K562 (cell line): ENCODE measurements around the gene UBR4. TPM values are rescaled to one million over a fixed set of nuclear protein-coding genes. Genes with fewer than 3 reads are reported as not detected.

ENCODE experiments used
- ATAC-seq: fragments of 200-7000 bp; cut with Tn5 transposase; 3 replicates; pipeline ENCODE4 v1.9.1; 2020; ENCODE audit warnings: moderate library complexity
- BruUV-seq: library from RNA; stranded (reverse); fragments of 400-500 nt; replicated peaks from 2 replicates; lab custom pipeline; 2021; lab: Mats Ljungman, UMichigan
- CTCF ChIA-PET: fragments of 300-600 bp; formaldehyde crosslinking; extraction: SDS; loops from one replicate; lab custom pipeline; 2021; ENCODE audit warnings: low intra/inter-chr PET ratio; lab: Yijun Ruan, JAX
- POLR2A ChIA-PET: fragments of 300-600, 350-650 bp; sonication (Branson Sonifier 250); formaldehyde crosslinking; extraction: SDS; loops from one replicate; lab custom pipeline; 2021; ENCODE audit warnings: antibody characterized with exemption, inconsistent platforms; lab: Yijun Ruan, JAX
- DNase-seq, 4 experiments: peaks; one replicate each; pipeline versions ENCODE4 v3.0.0 to v3.0.0-alpha.2; 2011 to 2018; ENCODE audit warnings: low spot score in 3 of 4, mixed read lengths in 3 of 4; ENCODE audit errors: extremely low read depth in 1 of 4
- FAIRE-seq: peaks from 2 replicates; lab custom pipeline; 2011; peaks lifted over from hg19 to GRCh38; lab: Jason Lieb, UNC
- H2AFZ ChIP-seq: 2 replicates; pipeline ENCODE4 v1.6.0; 2011; ENCODE audit warnings: low read depth, low read length, control low read depth, inconsistent platforms
- H3K27ac ChIP-seq: fragments of 200-600 bp; 3 replicates; pipeline ENCODE4 v1.8.0; 2011; ENCODE audit warnings: low read depth, mild to moderate bottlenecking, control low read depth, inconsistent platforms, low read length, moderate library complexity, mixed read lengths; ENCODE audit errors: extremely low read depth
- H3K27me3 ChIP-seq, 2 experiments: fragments of 300-600 bp in 1 of 2; 2 replicates in 1 of 2; 3 replicates in 1 of 2; pipeline versions ENCODE4 v1.6.0 to v1.8.0; 2011; ENCODE audit warnings: inconsistent platforms in 2 of 2, low read length in 2 of 2, mild to moderate bottlenecking in 1 of 2, mixed read lengths in 1 of 2, moderate library complexity in 1 of 2; ENCODE audit not compliant: control insufficient read depth in 2 of 2, insufficient read depth in 2 of 2
- H3K36me3 ChIP-seq: fragments of 300-600 bp; 3 replicates; pipeline ENCODE4 v1.8.0; 2011; ENCODE audit warnings: mild to moderate bottlenecking, low read length, inconsistent platforms; ENCODE audit not compliant: control insufficient read depth, insufficient read depth
- H3K4me1 ChIP-seq, 2 experiments: fragments of 200-600 bp in 1 of 2; replicated peaks in 1 of 2; 2 replicates in 1 of 2; 3 replicates in 1 of 2; pipeline versions ENCODE4 v1.5.1 to v1.8.0; 2011; ENCODE audit warnings: inconsistent platforms in 2 of 2, low read length in 2 of 2, mild to moderate bottlenecking in 1 of 2, mixed read lengths in 1 of 2, moderate library complexity in 1 of 2; ENCODE audit not compliant: control insufficient read depth in 2 of 2, insufficient read depth in 2 of 2
- H3K4me2 ChIP-seq: 2 replicates; pipeline ENCODE4 v1.6.1; 2011; ENCODE audit warnings: low read length, control low read depth, inconsistent platforms, mixed read lengths; ENCODE audit not compliant: insufficient read depth
- H3K4me3 ChIP-seq: fragments of 200-600 bp; sonication (generic), shearing (Covaris generic); 2 replicates; pipeline ENCODE4 v1.5.1; 2016; ENCODE audit warnings: control low read depth, inconsistent platforms
- H3K79me2 ChIP-seq: fragments of 200-600 bp; 3 replicates; pipeline ENCODE4 v1.8.0; 2011; ENCODE audit warnings: low read length, inconsistent platforms; ENCODE audit not compliant: control insufficient read depth, insufficient read depth
- H3K9ac ChIP-seq, 2 experiments: 2 replicates each; pipeline versions ENCODE4 v1.6.0 to v1.6.1; 2011; ENCODE audit warnings: low read depth in 2 of 2, low read length in 2 of 2, control low read depth in 1 of 2, inconsistent platforms in 1 of 2, mild to moderate bottlenecking in 1 of 2, mixed read lengths in 1 of 2; ENCODE audit not compliant: insufficient read depth in 1 of 2
- H3K9me1 ChIP-seq: one replicate; pipeline ENCODE4 v1.6.0; 2011; ENCODE audit warnings: inconsistent platforms, mild to moderate bottlenecking, low read length, moderate library complexity; ENCODE audit not compliant: control insufficient read depth, insufficient read depth
- H3K9me3 ChIP-seq: replicated peaks from 2 replicates; pipeline ENCODE4 v1.5.1; 2011; ENCODE audit warnings: low read depth, low read length, inconsistent platforms; ENCODE audit not compliant: control insufficient read depth, insufficient read depth
- H4K20me1 ChIP-seq: replicated peaks from 2 replicates; pipeline ENCODE4 v1.6.1; 2011; ENCODE audit warnings: low read length, inconsistent platforms, mixed read lengths; ENCODE audit not compliant: control insufficient read depth, insufficient read depth
- HMG20B ChIP-seq: fragments of 250-450 bp; sonication (Bioruptor Pico); IDR thresholded peaks from 2 replicates; pipeline ENCODE4 v1.5.0; 2021; ENCODE audit warnings: mild to moderate bottlenecking
- KLF10 ChIP-seq: fragments of 250-450 bp; sonication (Bioruptor Pico); IDR thresholded peaks from 2 replicates; pipeline ENCODE4 v1.6.1; 2021; ENCODE audit warnings: matching md5 sums
- MEIS2 ChIP-seq: fragments of 450-650 bp; IDR thresholded peaks from 2 replicates; pipeline ENCODE4 v1.6.1; 2014; ENCODE audit warnings: mild to moderate bottlenecking; ENCODE audit not compliant: partially characterized antibody
- OTX1 ChIP-seq: fragments of 450-650 bp; formaldehyde crosslinking; IDR thresholded peaks from 2 replicates; pipeline ENCODE4 v1.4.0; 2022; ENCODE audit warnings: mild to moderate bottlenecking
- POLR2B ChIP-seq: fragments of 450-650 bp; IDR thresholded peaks from 2 replicates; pipeline ENCODE4 v1.6.1; 2018; ENCODE audit warnings: low read depth; ENCODE audit not compliant: partially characterized antibody
- POLR2G ChIP-seq: fragments of 200-400 bp; formaldehyde crosslinking; IDR thresholded peaks from 2 replicates; pipeline ENCODE4 v1.6.1; 2017; ENCODE audit warnings: low read depth, mild to moderate bottlenecking, antibody characterized with exemption, low read length, moderate library complexity
- RFX7 ChIP-seq: fragments of 250-450 bp; sonication (Bioruptor Pico); IDR thresholded peaks from 2 replicates; pipeline ENCODE4 v1.5.1; 2021; ENCODE audit warnings: mild to moderate bottlenecking
- STAT5A ChIP-seq: IDR thresholded peaks from 2 replicates; pipeline ENCODE4 v1.6.1; 2012; ENCODE audit warnings: low read length, inconsistent platforms, borderline replicate concordance
- TBP ChIP-seq: optimal IDR thresholded peaks from 2 replicates; pipeline ENCODE3; 2011; ENCODE audit warnings: low read depth, low read length, improper control_type of control experiment
- USF2 ChIP-seq: sonication (generic); formaldehyde crosslinking; IDR thresholded peaks from 2 replicates; pipeline ENCODE4 v1.5.0; 2020; ENCODE audit warnings: missing genetic modification reagents
- ZFP1 ChIP-seq: fragments of 450-650 bp; formaldehyde crosslinking; IDR thresholded peaks from 2 replicates; pipeline ENCODE4 v1.4.0; 2020; ENCODE audit warnings: mild to moderate bottlenecking, mixed read lengths
- ZFP91 ChIP-seq: sonication (generic); formaldehyde crosslinking; IDR thresholded peaks from 2 replicates; pipeline ENCODE4 v1.8.0; 2022; ENCODE audit warnings: mild to moderate bottlenecking, missing genetic modification reagents
- ZKSCAN8 ChIP-seq: fragments of 200-800 bp; sonication (Bioruptor generic); IDR thresholded peaks from 2 replicates; pipeline ENCODE4 v1.6.1; 2016; ENCODE audit warnings: missing genetic modification characterization, missing compliant biosample characterization
- WGBS: fragments of 100-300 bp; shearing (Covaris generic); methylation state at CpG from one replicate; pipeline ENCODE4 v1.1.6; 2016; ENCODE audit warnings: low coverage, mixed read lengths; ENCODE audit not compliant: insufficient coverage; ENCODE audit errors: missing lambda C conversion rate; 5-methylcytosine and 5-hydroxymethylcytosine counted together
- in situ Hi-C: fragments of 300-500 bp; cut with MboI; formaldehyde crosslinking; loops from 4 replicates; pipeline ENCODE4 v1.15.0; 2018; ENCODE audit warnings: inconsistent platforms, mixed read lengths
- intact Hi-C: fragments of 100-400 bp; cut with micrococcal nuclease; formaldehyde crosslinking; loops from 2 replicates; pipeline ENCODE4 v1.14.2; 2022
- polyA plus RNA-seq, 8 experiments: library from polyadenylated mRNA; depleted of rRNA in 4 of 8; stranded (reverse) in 5 of 8; unstranded in 3 of 8; fragments of >200 nt; fragmentation: Nextera tagmentation in 2 of 8; fragmentation: Illumina TruSeq in 1 of 8; extraction: Ambion mirVana in 2 of 8; extraction: Trizol in 1 of 8; gene quantifications; 2 replicates each; pipeline versions ENCODE4 v1.2.1 to v1.2.3, GENCODE V29; 2011 to 2014; ENCODE audit warnings: inconsistent platforms in 1 of 8, missing spikeins in 1 of 8
- total RNA-seq, 7 experiments: library from RNA; depleted of rRNA in 6 of 7; stranded (reverse); fragments of >200 nt in 6 of 7; fragmentation: Illumina TruSeq in 2 of 7; extraction: Trizol in 2 of 7; gene quantifications; 2 replicates each; pipeline versions ENCODE4 v1.2.1 to v1.2.3, GENCODE V29; 2011 to 2021; ENCODE audit warnings: low replicate concordance in 1 of 7

UBR4 gene
- total and polyA plus RNA-seq, 9 of the 15 experiments (the other 6 are each of a cell fraction or from before 2014, with no cell fraction given): 55.4 to 277 (median 123) TPM

- H3K27ac ChIP-seq: no peak overlapping the region
- in situ Hi-C loops: no loop called here
- ATAC-seq: no peak
- H3K36me3 ChIP-seq: no peaks in the 10 kb centered on the region
- no peak overlapping the region for H3K4me2 ChIP-seq
- H3K79me2 ChIP-seq: no peaks in the 10 kb centered on the region
- H3K9ac ChIP-seq: no peak overlapping the region
- TF ChIP-seq KLF10 (CRISPR knock-in tag) (no peak), RFX7 (CRISPR knock-in tag) (no peak), ZKSCAN8 (CRISPR knock-in tag) (no peak), ZFP91 (CRISPR knock-in tag) (no peak), USF2 (no peak), MEIS2 (no peak), STAT5A (no peak), POLR2G (no peak), OTX1 (no peak), TBP (no peak), ZFP1 (no peak), HMG20B (CRISPR knock-in tag) (no peak), POLR2B (no peak)
- peaks cover 15% of the 10 kb centered on the region for H4K20me1 ChIP-seq
- peaks cover 46 to 68% of the 10 kb centered on the region in 2 experiments for H3K27me3 ChIP-seq
- no peaks in the 10 kb centered on the region for H3K9me1 ChIP-seq
- intact Hi-C loops: no loop called here
- POLR2A ChIA-PET: interaction anchor here (0.8 kb wide), 1 partner anchor 13 kb away, joined by 4 read pairs; no protein-coding TSS in a partner anchor
- no peak overlapping the region for H2AFZ ChIP-seq
- WGBS: 8% methylated on average over 7 of the region's 7 CpGs
- BruUV-seq: no TSS peak
- CTCF ChIA-PET: no interaction called here
- no peak for DNase-seq
- H3K4me3 ChIP-seq: no peak overlapping the region
- no peak for FAIRE-seq
- H3K9me3 ChIP-seq: no peaks in the 10 kb centered on the region
- peaks cover 3 to 14% of the 10 kb centered on the region in 2 experiments; a peak in 3 of 5 replicates for H3K4me1 ChIP-seq
These were observed 154.4 kb downstream of the UBR4 start for GRCh38 chr1:19055701-19056100.
